Activated gamma-delta T cell treated with anti-CD3 and anti-CD28 coated beads, Interleukin-2, amount 50 U/mL, for 16 hours (primary cell): ENCODE data around the gene KLK2.
"Not testable (repeated sequence)": the region's sequence is repeated elsewhere in the genome, so short reads cannot be mapped to it uniquely, and the experiment has no call there.

ENCODE experiments used
- DNase-seq: peaks from one replicate; pipeline ENCODE4 v3.0.0-alpha.2; 2020; ENCODE audit warnings: low read depth

Gene KLK2

GRCh38 chr19:50894478-50895356, 21.5 kb downstream of the KLK2 start:
- no peak for DNase-seq

- not testable (repeated sequence) for DNase-seq
Measured at GRCh38 chr19:50896089-50896590, 22.9 kb downstream of the KLK2 start.

- DNase-seq: no peak
Measured at GRCh38 chr19:50896591-50897190, 23.5 kb downstream of the KLK2 start.

GRCh38 chr19:50897191-50897607, 24.0 kb downstream of the KLK2 start:
- no peak for DNase-seq

- no peak for DNase-seq
Measured at GRCh38 chr19:50897612-50898011, 24.4 kb downstream of the KLK2 start.

- DNase-seq: no peak
Measured at GRCh38 chr19:50898018-50898417, 24.8 kb downstream of the KLK2 start.

GRCh38 chr19:50899569-50899968, 26.3 kb downstream of the KLK2 start:
- DNase-seq: no peak

- DNase-seq: no peak
Measured at GRCh38 chr19:50902640-50903039, 29.4 kb downstream of the KLK2 start.

- peak; percentile 10 for DNase-seq
Measured at GRCh38 chr19:50906217-50906616, 33.0 kb downstream of the KLK2 start.

GRCh38 chr19:50908336-50908735, 35.1 kb downstream of the KLK2 start:
- no peak for DNase-seq

- DNase-seq: no peak
Measured at GRCh38 chr19:50909240-50910070, 36.2 kb downstream of the KLK2 start.

GRCh38 chr19:50910722-50911121, 37.5 kb downstream of the KLK2 start:
- no peak for DNase-seq

- DNase-seq: no peak
Measured at GRCh38 chr19:50911206-50912101, 38.2 kb downstream of the KLK2 start, which contains the start of gene KLK4. KLK4 (minus strand) TSS chr19:50911395; CDS start chr19:50910738, 657 bp downstream.

GRCh38 chr19:50912102-50912599, 38.9 kb downstream of the KLK2 start:
- DNase-seq: no peak

GRCh38 chr19:50912727-50913716, 39.8 kb downstream of the KLK2 start:
- no peak for DNase-seq

- DNase-seq: no peak
Measured at GRCh38 chr19:50916069-50916468, 42.8 kb downstream of the KLK2 start.

- DNase-seq: no peak
Measured at GRCh38 chr19:50921426-50922316, 48.4 kb downstream of the KLK2 start.

GRCh38 chr19:50922317-50922853, 49.1 kb downstream of the KLK2 start:
- DNase-seq: peak; percentile 53
